AG04450 (cell line): ENCODE results near the gene TES. TPM values are rescaled to one million over a fixed set of nuclear protein-coding genes. Genes with fewer than 3 reads are reported as not detected.

Experiments used
- CTCF ChIA-PET: fragments of 300-600, 350-600 bp; formaldehyde crosslinking; extraction: SDS; loops from one replicate; lab custom pipeline; 2022; ENCODE audit warnings: antibody characterized with exemption, inconsistent platforms; lab: Charles Lee
- POLR2A ChIA-PET: fragments of 350-600 bp; formaldehyde crosslinking; extraction: SDS; loops from one replicate; lab custom pipeline; 2021; ENCODE audit warnings: antibody characterized with exemption, inconsistent platforms; lab: Yijun Ruan, JAX
- DNase-seq: peaks from one replicate; pipeline ENCODE4 v3.0.0-alpha.2; 2011; ENCODE audit warnings: low read depth, low spot score
- H3K27ac ChIP-seq: one replicate; pipeline ENCODE4 v1.5.1; 2012; ENCODE audit warnings: low read depth, low read length, control low read depth
- H3K27me3 ChIP-seq: one replicate; pipeline ENCODE4 v1.6.0; 2012; ENCODE audit warnings: low read length; ENCODE audit not compliant: control insufficient read depth, insufficient read depth
- H3K4me3 ChIP-seq: 2 replicates; pipeline ENCODE4 v1.5.1; 2011; ENCODE audit warnings: mild to moderate bottlenecking, low read depth, low read length, control low read depth
- H3K9me3 ChIP-seq: 2 replicates; pipeline ENCODE4 v1.5.1; 2012; ENCODE audit warnings: low read length; ENCODE audit not compliant: control insufficient read depth, insufficient read depth
- polyA plus RNA-seq: library from polyadenylated mRNA; depleted of rRNA; stranded (reverse); fragments of >200 nt; gene quantifications from 2 replicates; pipeline ENCODE4 v1.2.3, GENCODE V29; 2011
- TF ChIP-seq, protein P1 (sequence below): IDR thresholded peaks from 2 replicates; pipeline ENCODE4 v1.5.1; 2011; ENCODE audit warnings: low read depth, low read length, control low read depth, inconsistent platforms

The TES gene
- polyA plus RNA-seq, 1 experiment: 152 TPM

- Histone ChIP-seq H3K9me3 (no peaks in the 10 kb centered on the region), H3K27ac (no peak overlapping the region), H3K27me3 (no peaks in the 10 kb centered on the region), H3K4me3 (no peak overlapping the region)
- ChIA-PET POLR2A (no interaction called here), CTCF (interaction anchor here (0.7 to 4.3 kb wide), 8 partner anchors 9 to 88 kb away, joined by 3 to 29 read pairs (median 5); no protein-coding TSS in a partner anchor)
- DNase-seq: no peak
- TF ChIP-seq, protein P1, sequence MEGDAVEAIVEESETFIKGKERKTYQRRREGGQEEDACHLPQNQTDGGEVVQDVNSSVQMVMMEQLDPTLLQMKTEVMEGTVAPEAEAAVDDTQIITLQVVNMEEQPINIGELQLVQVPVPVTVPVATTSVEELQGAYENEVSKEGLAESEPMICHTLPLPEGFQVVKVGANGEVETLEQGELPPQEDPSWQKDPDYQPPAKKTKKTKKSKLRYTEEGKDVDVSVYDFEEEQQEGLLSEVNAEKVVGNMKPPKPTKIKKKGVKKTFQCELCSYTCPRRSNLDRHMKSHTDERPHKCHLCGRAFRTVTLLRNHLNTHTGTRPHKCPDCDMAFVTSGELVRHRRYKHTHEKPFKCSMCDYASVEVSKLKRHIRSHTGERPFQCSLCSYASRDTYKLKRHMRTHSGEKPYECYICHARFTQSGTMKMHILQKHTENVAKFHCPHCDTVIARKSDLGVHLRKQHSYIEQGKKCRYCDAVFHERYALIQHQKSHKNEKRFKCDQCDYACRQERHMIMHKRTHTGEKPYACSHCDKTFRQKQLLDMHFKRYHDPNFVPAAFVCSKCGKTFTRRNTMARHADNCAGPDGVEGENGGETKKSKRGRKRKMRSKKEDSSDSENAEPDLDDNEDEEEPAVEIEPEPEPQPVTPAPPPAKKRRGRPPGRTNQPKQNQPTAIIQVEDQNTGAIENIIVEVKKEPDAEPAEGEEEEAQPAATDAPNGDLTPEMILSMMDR: no peak
Measured at GRCh38 chr7:116226664-116227063, 16.3 kb downstream of the TES start.

DNA sequence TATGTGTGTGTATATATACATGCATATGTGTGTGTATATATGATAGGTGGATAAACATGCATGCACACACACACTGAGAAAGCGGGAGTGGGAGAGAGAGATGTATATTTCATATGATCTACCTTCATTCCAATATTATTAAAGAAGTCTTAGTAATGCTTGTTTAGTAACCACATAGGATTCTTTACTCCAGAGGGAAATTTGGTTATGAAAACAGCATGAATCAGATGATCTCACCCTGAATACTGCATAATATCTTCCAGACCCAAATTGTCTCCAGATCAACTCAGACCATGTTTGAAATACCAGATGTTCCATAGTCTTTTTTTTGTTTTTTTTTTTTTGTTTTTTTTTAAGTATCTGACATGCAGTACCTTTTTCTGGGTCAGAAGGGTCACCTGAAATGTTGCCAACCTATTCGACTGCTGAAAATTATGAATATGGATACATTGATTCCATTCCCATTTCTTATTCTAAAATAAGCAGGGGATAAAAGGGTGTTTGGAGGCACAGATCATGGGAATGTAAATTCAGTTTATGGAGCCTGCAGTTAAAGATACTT, 17.4 kb downstream of the TES start:
- TF ChIP-seq, protein P1: no peak
- Histone ChIP-seq H3K4me3 (no peak overlapping the region), H3K9me3 (no peaks in the 10 kb centered on the region), H3K27me3 (no peaks in the 10 kb centered on the region), H3K27ac (no peak overlapping the region)
- ChIA-PET CTCF (interaction anchor here (1.4 to 4.3 kb wide), 3 partner anchors 8 to 89 kb away, joined by 5 to 29 read pairs (median 7); no protein-coding TSS in a partner anchor), POLR2A (interaction anchor here (0.6 kb wide), 1 partner anchor 973 kb away, joined by 3 read pairs; no protein-coding TSS in a partner anchor)
- DNase-seq: peak; percentile 72

DNA sequence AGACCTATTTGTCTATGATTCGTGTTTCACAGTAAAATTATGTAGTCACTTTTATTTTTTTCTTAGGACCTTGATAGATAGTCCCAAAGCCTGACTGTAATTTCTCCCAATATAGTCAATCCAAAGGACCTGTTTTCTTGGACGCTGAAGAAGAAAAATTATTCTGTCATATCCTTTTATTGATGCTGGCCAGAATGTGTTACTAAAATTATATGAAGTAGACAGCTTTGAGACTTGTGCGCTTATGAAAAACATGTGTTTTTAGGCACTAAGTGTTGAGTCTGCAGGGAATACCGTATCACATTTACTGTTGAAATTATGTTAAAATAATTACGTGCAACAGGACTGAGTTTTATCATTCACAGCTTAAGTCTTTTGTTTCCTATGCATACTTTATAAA, 17.9 kb downstream of the TES start:
- TF ChIP-seq, protein P1: no peak
- Histone ChIP-seq H3K27ac (no peak overlapping the region), H3K9me3 (no peaks in the 10 kb centered on the region), H3K27me3 (no peaks in the 10 kb centered on the region), H3K4me3 (no peak overlapping the region)
- ChIA-PET CTCF (interaction anchor here (1.2 to 1.5 kb wide), 3 partner anchors 48 to 90 kb away, joined by 4 to 7 read pairs (median 5); no protein-coding TSS in a partner anchor), POLR2A (interaction anchor here (0.6 kb wide), 1 partner anchor 972 kb away, joined by 3 read pairs; no protein-coding TSS in a partner anchor)
- no peak for DNase-seq

DNA sequence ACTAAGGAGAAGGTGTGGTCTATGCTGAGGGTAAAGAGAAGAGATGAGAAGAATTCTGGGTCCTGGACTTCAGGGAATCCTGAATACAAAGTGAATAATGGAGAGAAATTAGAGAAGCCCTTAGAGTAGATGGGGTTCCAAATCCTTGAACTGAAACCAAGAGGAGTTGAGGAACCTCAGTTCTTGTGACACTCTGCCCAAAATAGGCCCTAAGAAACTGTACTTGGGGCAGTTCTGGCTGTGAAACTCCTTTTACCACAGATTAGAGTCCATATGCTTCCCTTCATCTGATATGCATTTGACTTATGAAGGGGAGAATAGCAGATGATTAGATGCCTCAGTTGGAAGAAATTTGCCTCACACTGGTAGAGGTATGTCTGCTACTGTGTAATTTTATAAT, 19.0 kb downstream of the TES start:
- H3K27ac ChIP-seq: no peak overlapping the region
- H3K9me3 ChIP-seq: no peaks in the 10 kb centered on the region
- no peaks in the 10 kb centered on the region for H3K27me3 ChIP-seq
- ChIA-PET POLR2A (no interaction called here), CTCF (interaction anchor here (1.0 to 4.7 kb wide), 5 partner anchors 49 to 91 kb away, joined by 4 to 82 read pairs (median 5); no protein-coding TSS in a partner anchor)
- DNase-seq: no peak
- H3K4me3 ChIP-seq: no peak overlapping the region
- TF ChIP-seq, protein P1: no peak
